ENCODE data around the gene KIF6.

GRCh38 chr6:39357998-39358686, 367.1 kb downstream of the KIF6 start:
- no peak for TF ChIP-seq POLR2A (IDR thresholded peaks at IDR 0.05)
- TF ChIP-seq CTCF (IDR thresholded peaks at IDR 0.05) = no peak
- no peak for TF ChIP-seq EP300 (IDR thresholded peaks at IDR 0.05)

Measured in gastroesophageal sphincter (tissue), 3 donors.